ENCODE measurements around the gene TSHR. TPM values are rescaled to one million over a fixed set of nuclear protein-coding genes. Genes with fewer than 3 reads are reported as not detected.

The TSHR gene
- total RNA-seq, 1 experiment from 2014 or later: not detected

DNA sequence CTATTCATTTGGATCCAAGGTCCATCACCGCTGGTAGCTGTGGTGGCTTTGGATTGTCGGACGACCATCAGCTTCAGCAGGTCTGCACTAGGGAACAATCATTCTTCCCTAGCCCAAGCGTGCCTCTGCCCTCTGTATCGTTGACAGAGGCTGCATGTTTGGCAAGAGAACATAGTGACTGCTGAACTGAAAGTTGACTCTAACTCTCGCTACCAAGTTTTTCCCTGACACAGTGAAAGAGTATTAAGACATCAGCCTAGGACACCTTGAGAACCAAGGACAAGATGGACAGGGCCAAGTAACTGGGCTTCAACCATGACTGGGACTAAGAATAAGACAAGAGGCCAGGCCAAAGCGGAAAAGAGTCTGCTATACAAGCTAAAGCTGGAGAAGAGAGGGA is 26.3 kb downstream of the TSHR start:
- H3K4me3 Mint-ChIP-seq: no peak overlapping the region
- no peak overlapping the region for H2AK5ac ChIP-seq (ENCODE audit: insufficient read length, low read length)
- no peak overlapping the region for H2BK12ac ChIP-seq (ENCODE audit: insufficient read length, low read depth, low read length)
- H4K20me1 ChIP-seq (ENCODE audit: control insufficient read depth, insufficient read depth, insufficient read length): no peaks in the 10 kb centered on the region
- TF ChIP-seq, protein P1, sequence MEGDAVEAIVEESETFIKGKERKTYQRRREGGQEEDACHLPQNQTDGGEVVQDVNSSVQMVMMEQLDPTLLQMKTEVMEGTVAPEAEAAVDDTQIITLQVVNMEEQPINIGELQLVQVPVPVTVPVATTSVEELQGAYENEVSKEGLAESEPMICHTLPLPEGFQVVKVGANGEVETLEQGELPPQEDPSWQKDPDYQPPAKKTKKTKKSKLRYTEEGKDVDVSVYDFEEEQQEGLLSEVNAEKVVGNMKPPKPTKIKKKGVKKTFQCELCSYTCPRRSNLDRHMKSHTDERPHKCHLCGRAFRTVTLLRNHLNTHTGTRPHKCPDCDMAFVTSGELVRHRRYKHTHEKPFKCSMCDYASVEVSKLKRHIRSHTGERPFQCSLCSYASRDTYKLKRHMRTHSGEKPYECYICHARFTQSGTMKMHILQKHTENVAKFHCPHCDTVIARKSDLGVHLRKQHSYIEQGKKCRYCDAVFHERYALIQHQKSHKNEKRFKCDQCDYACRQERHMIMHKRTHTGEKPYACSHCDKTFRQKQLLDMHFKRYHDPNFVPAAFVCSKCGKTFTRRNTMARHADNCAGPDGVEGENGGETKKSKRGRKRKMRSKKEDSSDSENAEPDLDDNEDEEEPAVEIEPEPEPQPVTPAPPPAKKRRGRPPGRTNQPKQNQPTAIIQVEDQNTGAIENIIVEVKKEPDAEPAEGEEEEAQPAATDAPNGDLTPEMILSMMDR (conservative IDR thresholded peaks at IDR 0.05): no peak
- H2BK20ac ChIP-seq (ENCODE audit: low read depth, low read length, poor library complexity, severe bottlenecking): no peak overlapping the region
- H3K4me1 Mint-ChIP-seq: no peaks in the 10 kb centered on the region
- H2BK120ac ChIP-seq (ENCODE audit: low read depth, low read length, poor library complexity, severe bottlenecking): no peak overlapping the region
- no peak overlapping the region for H4K8ac ChIP-seq (replicated peaks; ENCODE audit: insufficient read length, low read depth, low read length)
- H3K4me1 ChIP-seq (ENCODE audit: insufficient read depth, low read length): no peaks in the 10 kb centered on the region
- H3K27ac ChIP-seq (ENCODE audit: insufficient read length, low read depth, low read length): no peak overlapping the region
- no peak overlapping the region for H3K23ac ChIP-seq (ENCODE audit: insufficient read length, low read depth, low read length)
- H3K79me2 ChIP-seq (ENCODE audit: insufficient read depth, low read length): no peaks in the 10 kb centered on the region
- no peak overlapping the region for H3K56ac ChIP-seq (ENCODE audit: insufficient read length, low read depth, low read length)
- H3K9me3 ChIP-seq (ENCODE audit: control insufficient read depth, low read depth, low read length): no peaks in the 10 kb centered on the region
- WGBS (ENCODE audit: extremely low coverage, insufficient read length, low lambda C conversion rate): no CpG with 5 or more reads among the region's 7 CpGs
- H4K91ac ChIP-seq (ENCODE audit: insufficient read length, low read depth, low read length): no peak overlapping the region
- H3K27me3 ChIP-seq (ENCODE audit: insufficient read depth, low read length): no peaks in the 10 kb centered on the region
- no peaks in the 10 kb centered on the region for H3K79me1 ChIP-seq (ENCODE audit: insufficient read depth, low read depth, low read length, poor library complexity, severe bottlenecking)
- H3K9ac ChIP-seq (ENCODE audit: extremely low read depth, insufficient read length, low read length): no peak overlapping the region
- no peak overlapping the region for H2BK5ac ChIP-seq (ENCODE audit: insufficient read length, low read length)
- no peaks in the 10 kb centered on the region for H3K36me3 Mint-ChIP-seq (ENCODE audit: insufficient read depth in 1 of 3, low read depth in 3 of 3)
- no peaks in the 10 kb centered on the region for H3K23me2 ChIP-seq (ENCODE audit: insufficient read length, low read depth, low read length, poor library complexity, severe bottlenecking)
- no peak overlapping the region for H3T11ph ChIP-seq (ENCODE audit: low read length)
- H3K14ac ChIP-seq (ENCODE audit: insufficient read depth, low read length): no peak overlapping the region
- no peak overlapping the region for H3K4ac ChIP-seq (ENCODE audit: low read depth, low read length)
- no peak overlapping the region for H3K18ac ChIP-seq (ENCODE audit: insufficient read length, low read depth, low read length)
- DNase-seq: no peak
- H4K5ac ChIP-seq (ENCODE audit: insufficient read length, low read depth, low read length): no peak overlapping the region
- H3K4me2 ChIP-seq (ENCODE audit: insufficient read depth, insufficient read length, low read length): no peak overlapping the region
- H3K27ac Mint-ChIP-seq: no peak overlapping the region
- H2AFZ ChIP-seq (ENCODE audit: low read length): no peak overlapping the region
- H2BK15ac ChIP-seq (ENCODE audit: low read depth, low read length): no peak overlapping the region
- peaks cover 4% of the 10 kb centered on the region; the same call in 1 of the 2 replicates for H3K27me3 Mint-ChIP-seq (ENCODE audit: low read depth)
- no peaks in the 10 kb centered on the region for H3K9me3 Mint-ChIP-seq

All from H9 (cell line).